ENCODE results near the gene SIL1.
"Not testable (repeated sequence)": the region's sequence is repeated elsewhere in the genome, so short reads cannot be mapped to it uniquely, and the experiment has no call there.

The SIL1 gene

DNA sequence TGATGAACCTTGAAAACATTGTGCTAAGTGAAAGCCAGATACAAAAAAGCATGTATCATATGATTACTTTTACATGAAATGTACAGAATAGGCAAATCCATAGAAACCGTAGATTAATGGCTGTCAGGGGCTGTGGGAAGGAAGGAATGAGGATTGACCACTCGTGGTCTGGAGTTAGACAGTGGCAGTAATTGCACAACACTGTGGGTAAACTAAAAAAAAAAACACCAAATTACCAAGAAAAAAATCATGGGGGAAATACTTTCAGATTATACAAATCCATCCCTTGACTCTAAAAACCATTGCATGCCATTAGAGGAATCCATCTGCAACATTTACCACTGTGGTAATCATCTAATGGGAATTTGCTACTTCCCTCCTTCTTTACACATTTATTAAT, 140.0 kb downstream of the SIL1 start:
- H3K4me3 ChIP-seq (ENCODE audit: low read length), result no peak overlapping the region
- no peaks in the 10 kb centered on the region for H3K9me2 ChIP-seq (replicated peaks; ENCODE audit: control insufficient read depth, low read length)
- no peak overlapping the region for H3K4me2 ChIP-seq (ENCODE audit: low read length)
- H3K4me1 ChIP-seq (ENCODE audit: control insufficient read depth, low read length), result no peaks in the 10 kb centered on the region
- TF ChIP-seq, protein P1, sequence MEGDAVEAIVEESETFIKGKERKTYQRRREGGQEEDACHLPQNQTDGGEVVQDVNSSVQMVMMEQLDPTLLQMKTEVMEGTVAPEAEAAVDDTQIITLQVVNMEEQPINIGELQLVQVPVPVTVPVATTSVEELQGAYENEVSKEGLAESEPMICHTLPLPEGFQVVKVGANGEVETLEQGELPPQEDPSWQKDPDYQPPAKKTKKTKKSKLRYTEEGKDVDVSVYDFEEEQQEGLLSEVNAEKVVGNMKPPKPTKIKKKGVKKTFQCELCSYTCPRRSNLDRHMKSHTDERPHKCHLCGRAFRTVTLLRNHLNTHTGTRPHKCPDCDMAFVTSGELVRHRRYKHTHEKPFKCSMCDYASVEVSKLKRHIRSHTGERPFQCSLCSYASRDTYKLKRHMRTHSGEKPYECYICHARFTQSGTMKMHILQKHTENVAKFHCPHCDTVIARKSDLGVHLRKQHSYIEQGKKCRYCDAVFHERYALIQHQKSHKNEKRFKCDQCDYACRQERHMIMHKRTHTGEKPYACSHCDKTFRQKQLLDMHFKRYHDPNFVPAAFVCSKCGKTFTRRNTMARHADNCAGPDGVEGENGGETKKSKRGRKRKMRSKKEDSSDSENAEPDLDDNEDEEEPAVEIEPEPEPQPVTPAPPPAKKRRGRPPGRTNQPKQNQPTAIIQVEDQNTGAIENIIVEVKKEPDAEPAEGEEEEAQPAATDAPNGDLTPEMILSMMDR (IDR thresholded peaks at IDR 0.05; ENCODE audit: low read depth, low read length, poor library complexity, severe bottlenecking), result no peak
- no peak for TF ChIP-seq EZH2phosphoT487 (IDR thresholded peaks at IDR 0.05; ENCODE audit: borderline replicate concordance, low read length)
- no peaks in the 10 kb centered on the region for H3K27me3 ChIP-seq (ENCODE audit: control insufficient read depth, low read length)
- H3K79me2 ChIP-seq (ENCODE audit: control insufficient read depth, low read length), result no peaks in the 10 kb centered on the region
- no peak overlapping the region for H3K27ac ChIP-seq (ENCODE audit: low read depth, low read length)
- no peaks in the 10 kb centered on the region for H4K20me1 ChIP-seq (ENCODE audit: control insufficient read depth, insufficient read depth, low read depth, low read length)
- no peaks in the 10 kb centered on the region for H3K9me3 ChIP-seq (ENCODE audit: control insufficient read depth, insufficient read depth, low read length)
- H3K36me3 ChIP-seq (ENCODE audit: control insufficient read depth, low read length), result no peaks in the 10 kb centered on the region
- no peaks in the 10 kb centered on the region for H3F3A ChIP-seq (ENCODE audit: control insufficient read depth, insufficient read depth)

DNA sequence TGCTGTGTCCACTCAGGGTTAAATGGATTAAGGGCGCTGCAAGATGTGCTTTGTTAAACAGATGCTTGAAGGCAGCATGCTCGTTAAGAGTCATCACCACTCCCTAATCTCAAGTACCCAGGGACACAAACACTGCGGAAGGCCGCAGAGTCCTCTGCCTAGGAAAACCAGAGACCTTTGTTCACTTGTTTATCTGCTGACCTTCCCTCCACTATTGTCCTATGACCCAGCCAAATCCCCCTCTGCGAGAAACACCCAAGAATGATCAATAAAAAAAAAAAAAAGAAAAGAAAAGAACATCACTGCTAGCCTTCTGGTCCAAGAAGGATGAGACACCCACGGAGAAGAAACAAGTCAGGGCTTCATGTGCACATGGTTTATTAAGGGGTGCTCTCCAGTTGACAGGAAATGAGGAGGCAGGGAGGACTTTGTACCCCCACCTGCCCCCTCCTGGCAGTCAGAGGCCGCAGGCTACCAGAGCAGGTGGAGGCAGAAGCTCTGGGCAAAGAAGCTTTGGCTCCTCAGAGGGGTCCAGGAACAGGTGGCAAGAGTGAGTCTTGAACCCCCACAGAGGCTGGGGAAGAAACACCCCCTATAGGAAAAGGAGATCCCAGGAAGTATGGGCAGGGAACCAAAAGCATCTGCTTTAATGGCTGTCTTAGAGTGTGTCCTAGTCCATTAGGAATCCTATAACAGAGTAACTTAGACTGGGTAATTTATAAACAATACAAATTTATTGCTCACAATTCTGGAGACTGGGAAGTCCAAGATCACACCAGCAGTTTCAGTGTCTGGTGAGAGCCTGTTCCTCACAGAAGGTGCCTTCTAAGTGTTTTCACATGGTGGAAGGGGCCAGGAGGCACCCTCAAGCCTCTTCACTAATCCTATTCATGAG, 140.9 kb downstream of the SIL1 start:
- not testable (repeated sequence) for H3K79me2 ChIP-seq (ENCODE audit: control insufficient read depth, low read length); H3K27ac ChIP-seq (ENCODE audit: low read depth, low read length); H3K9me2 ChIP-seq (replicated peaks; ENCODE audit: control insufficient read depth, low read length); H3K4me3 ChIP-seq (ENCODE audit: low read length); H3K27me3 ChIP-seq (ENCODE audit: control insufficient read depth, low read length); H3K36me3 ChIP-seq (ENCODE audit: control insufficient read depth, low read length); H3F3A ChIP-seq (ENCODE audit: control insufficient read depth, insufficient read depth); H3K4me1 ChIP-seq (ENCODE audit: control insufficient read depth, low read length); H4K20me1 ChIP-seq (ENCODE audit: control insufficient read depth, insufficient read depth, low read depth, low read length); H3K9me3 ChIP-seq (ENCODE audit: control insufficient read depth, insufficient read depth, low read length); H3K4me2 ChIP-seq (ENCODE audit: low read length)

DNA sequence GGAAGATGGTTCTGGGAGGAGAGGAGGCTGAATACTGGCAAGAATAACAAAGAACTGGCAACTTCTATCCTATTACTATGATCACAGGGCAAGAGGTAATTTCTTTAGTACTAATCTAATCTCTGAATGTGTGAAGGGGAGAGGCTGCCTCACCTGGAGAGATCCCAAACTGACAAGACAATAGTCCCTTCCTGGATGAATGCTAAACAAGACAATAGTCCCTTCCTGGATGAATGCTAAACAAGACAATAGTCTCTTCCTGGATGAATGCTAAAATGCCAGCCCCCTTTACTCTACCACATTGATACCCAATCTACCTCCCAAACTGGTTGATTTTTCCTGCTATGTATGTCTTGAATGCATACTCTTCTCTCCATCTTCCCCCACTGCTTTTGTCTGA, 145.2 kb downstream of the SIL1 start:
- Histone ChIP-seq H4K20me1 (ENCODE audit: control insufficient read depth, insufficient read depth, low read depth, low read length) (no peaks in the 10 kb centered on the region), H3K4me3 (ENCODE audit: low read length) (no peak overlapping the region), H3K9me2 (replicated peaks; ENCODE audit: control insufficient read depth, low read length) (no peaks in the 10 kb centered on the region), H3F3A (ENCODE audit: control insufficient read depth, insufficient read depth) (no peaks in the 10 kb centered on the region), H3K79me2 (ENCODE audit: control insufficient read depth, low read length) (no peaks in the 10 kb centered on the region), H3K36me3 (ENCODE audit: control insufficient read depth, low read length) (no peaks in the 10 kb centered on the region), H3K9me3 (ENCODE audit: control insufficient read depth, insufficient read depth, low read length) (no peaks in the 10 kb centered on the region), H3K27ac (ENCODE audit: low read depth, low read length) (no peak overlapping the region), H3K4me1 (ENCODE audit: control insufficient read depth, low read length) (no peaks in the 10 kb centered on the region), H3K27me3 (ENCODE audit: control insufficient read depth, low read length) (no peaks in the 10 kb centered on the region), H3K4me2 (ENCODE audit: low read length) (no peak overlapping the region)
- no peak for TF ChIP-seq EZH2phosphoT487 (IDR thresholded peaks at IDR 0.05; ENCODE audit: borderline replicate concordance, low read length)
- TF ChIP-seq, protein P1 (IDR thresholded peaks at IDR 0.05; ENCODE audit: low read depth, low read length, poor library complexity, severe bottlenecking), result no peak

DNA sequence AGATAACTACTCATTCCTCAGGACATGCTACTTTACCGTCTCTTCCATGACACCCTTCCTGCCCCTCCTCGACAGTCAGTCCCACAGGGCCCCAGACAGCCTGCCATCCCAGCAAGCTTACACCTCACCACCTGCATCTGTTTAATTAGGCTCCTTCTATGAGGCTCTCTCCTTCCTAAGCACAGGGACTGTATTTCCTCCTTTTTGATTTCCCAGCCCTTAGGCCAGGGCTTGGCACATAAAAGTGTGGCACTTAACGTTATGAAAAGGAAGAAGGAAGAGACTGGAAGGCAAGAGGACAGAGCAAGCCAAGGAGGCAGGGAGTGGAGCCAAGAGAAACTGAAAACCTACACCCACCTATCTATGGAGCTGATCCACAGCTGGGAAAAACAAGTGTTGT, 146.8 kb downstream of the SIL1 start:
- Histone ChIP-seq H3K4me2 (ENCODE audit: low read length) (no peak overlapping the region), H4K20me1 (ENCODE audit: control insufficient read depth, insufficient read depth, low read depth, low read length) (no peaks in the 10 kb centered on the region), H3K36me3 (ENCODE audit: control insufficient read depth, low read length) (no peaks in the 10 kb centered on the region), H3F3A (ENCODE audit: control insufficient read depth, insufficient read depth) (no peaks in the 10 kb centered on the region), H3K9me3 (ENCODE audit: control insufficient read depth, insufficient read depth, low read length) (no peaks in the 10 kb centered on the region), H3K27me3 (ENCODE audit: control insufficient read depth, low read length) (no peaks in the 10 kb centered on the region), H3K4me3 (ENCODE audit: low read length) (no peak overlapping the region), H3K27ac (ENCODE audit: low read depth, low read length) (no peak overlapping the region), H3K79me2 (ENCODE audit: control insufficient read depth, low read length) (no peaks in the 10 kb centered on the region), H3K4me1 (ENCODE audit: control insufficient read depth, low read length) (no peaks in the 10 kb centered on the region), H3K9me2 (replicated peaks; ENCODE audit: control insufficient read depth, low read length) (no peaks in the 10 kb centered on the region)
- TF ChIP-seq, protein P1 (IDR thresholded peaks at IDR 0.05; ENCODE audit: low read depth, low read length, poor library complexity, severe bottlenecking), result no peak
- TF ChIP-seq EZH2phosphoT487 (IDR thresholded peaks at IDR 0.05; ENCODE audit: borderline replicate concordance, low read length), result no peak
